Glomerular visceral epithelial cell (primary cell): ENCODE data around the gene ZBTB34.

Experiments
- DNase-seq: peaks from one replicate; pipeline ENCODE4 v3.0.0-alpha.2; 2016; ENCODE audit errors: extremely low spot score

ZBTB34 gene

DNA sequence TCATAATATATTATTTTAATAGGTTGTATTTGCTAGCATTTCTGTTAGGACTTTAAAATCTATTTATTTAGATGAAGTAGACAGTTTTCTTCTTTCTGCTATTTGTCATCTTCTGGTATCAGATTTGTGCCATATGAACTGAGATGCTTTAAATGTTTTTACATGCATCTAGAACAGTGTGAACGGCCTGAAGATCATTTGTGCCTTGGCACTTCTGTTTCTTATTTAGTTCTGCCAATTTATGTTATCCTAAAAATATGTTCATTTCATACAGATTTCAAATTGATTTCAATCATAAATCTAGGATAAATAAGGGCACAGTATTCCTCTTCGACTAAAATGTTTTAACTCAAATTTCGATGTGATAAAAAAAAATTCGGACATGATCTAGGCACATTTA lies 16.1 kb downstream of the ZBTB34 start:
- DNase-seq: no peak

DNA sequence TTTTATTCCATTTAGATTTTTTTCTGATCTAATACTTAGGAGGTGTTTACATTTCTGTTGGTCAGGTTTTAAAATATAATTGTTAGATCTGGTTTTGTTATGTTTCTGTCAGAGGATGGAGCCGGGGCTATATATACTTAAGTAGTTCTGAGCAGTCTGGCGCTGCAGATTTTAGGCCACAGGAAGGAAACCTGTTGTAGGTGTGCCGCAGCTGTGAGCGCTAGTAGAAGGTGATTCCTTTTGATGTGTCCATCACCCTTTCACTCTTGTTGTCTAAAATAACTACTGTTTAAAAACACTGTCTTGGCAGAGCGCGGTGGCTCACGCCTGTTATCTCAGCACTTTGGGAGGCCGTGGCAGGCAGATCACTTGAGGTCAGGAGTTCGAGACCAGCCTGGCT lies 17.0 kb downstream of the ZBTB34 start:
- no peak for DNase-seq

DNA sequence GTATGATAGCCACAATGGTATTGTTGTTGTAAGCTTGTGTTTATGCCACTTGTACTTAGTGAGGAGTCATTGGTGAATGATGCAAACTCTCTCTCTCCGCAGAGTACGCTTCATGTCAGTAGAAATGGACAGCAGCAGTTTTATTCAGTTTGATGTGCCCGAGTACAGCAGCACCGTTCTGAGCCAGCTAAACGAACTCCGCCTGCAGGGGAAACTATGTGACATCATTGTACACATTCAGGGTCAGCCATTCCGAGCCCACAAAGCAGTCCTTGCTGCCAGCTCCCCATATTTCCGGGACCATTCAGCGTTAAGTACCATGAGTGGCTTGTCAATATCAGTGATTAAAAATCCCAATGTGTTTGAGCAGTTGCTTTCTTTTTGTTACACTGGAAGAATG lies 18.8 kb downstream of the ZBTB34 start:
- DNase-seq: no peak

DNA sequence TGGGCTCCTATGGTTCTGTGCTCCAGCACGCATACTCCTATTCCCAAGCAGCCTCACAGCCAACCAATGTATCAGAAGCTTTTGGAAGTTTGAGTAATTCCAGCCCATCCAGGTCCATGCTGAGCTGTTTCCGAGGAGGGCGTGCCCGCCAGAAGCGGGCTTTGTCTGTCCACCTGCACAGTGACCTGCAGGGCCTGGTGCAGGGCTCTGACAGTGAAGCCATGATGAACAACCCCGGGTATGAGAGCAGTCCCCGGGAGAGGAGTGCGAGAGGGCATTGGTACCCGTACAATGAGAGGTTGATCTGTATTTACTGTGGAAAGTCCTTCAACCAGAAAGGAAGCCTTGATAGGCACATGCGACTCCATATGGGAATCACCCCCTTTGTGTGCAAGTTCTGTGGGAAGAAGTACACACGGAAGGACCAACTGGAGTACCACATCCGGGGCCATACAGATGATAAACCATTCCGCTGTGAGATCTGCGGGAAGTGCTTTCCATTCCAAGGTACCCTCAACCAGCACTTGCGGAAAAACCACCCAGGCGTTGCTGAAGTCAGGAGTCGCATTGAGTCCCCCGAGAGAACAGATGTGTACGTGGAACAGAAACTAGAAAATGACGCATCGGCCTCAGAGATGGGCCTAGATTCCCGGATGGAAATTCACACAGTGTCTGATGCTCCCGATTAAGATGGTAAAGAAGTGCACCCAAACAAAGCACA lies 19.9 kb downstream of the ZBTB34 start:
- DNase-seq: no peak

DNA sequence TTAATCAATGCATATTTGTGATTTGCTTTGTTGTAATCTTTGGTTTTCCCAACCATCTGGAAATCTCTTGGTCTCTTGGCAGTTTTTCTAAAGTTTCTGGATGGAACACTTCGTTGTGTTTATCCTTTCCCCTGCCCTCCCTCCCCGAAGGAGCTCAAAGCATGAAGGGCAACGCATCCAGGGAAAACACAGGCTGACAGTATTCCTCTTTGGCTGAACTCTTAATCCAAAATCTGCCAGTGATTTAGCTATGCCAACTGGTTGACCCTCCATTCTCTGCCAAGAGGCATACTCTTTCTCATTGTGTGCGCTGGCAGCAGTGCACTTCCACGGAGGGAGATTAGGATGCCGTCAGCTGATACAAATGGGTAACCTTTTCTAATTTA lies 20.5 kb downstream of the ZBTB34 start:
- no peak for DNase-seq

- DNase-seq: no peak
Measured at GRCh38 chr9:126882746-126883145, 22.3 kb downstream of the ZBTB34 start.

DNA sequence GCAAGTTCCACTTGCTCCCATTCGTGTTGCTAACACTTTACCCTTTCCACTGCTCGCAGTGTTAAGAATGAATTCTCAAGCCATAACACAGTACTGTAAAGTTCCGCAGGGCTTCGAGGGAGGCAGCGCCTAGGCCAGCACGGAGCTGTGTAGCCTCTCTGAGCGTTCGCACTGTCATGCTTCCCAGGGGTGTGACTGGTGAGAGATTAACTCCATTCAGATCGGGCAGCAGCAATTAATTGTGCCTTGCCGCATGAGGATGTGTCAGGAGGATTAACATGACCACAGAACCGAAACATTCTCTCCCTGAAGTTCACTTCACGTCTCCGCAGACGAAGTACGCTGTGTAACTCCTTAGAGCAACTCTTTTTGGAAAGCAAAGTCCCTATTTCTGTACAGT lies 23.2 kb downstream of the ZBTB34 start:
- peak; percentile 68 for DNase-seq

DNA sequence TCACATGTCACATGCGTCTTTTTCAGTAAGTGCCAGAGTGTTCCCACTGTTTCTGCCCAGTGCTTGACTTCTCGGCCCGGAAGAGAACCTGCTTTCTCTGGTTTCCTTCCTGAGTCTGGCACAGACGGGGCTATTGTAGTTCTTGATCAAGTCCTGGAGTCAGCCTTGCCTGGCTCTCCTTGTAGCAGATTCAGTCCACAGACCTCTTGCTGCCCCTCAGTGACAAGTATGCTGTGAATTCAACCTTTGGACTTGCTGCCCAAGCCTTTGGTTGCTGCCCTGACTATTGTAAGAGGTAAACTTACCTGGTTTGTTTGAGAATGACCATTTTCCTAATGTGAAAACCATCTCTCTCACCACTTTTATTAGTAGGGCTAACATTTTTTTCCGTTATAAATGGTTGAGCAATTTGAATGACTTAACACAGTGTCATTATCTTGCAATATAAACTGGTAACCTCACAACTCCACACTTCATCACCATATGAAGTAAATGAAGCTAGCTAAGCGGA lies 24.7 kb downstream of the ZBTB34 start:
- DNase-seq: no peak

DNA sequence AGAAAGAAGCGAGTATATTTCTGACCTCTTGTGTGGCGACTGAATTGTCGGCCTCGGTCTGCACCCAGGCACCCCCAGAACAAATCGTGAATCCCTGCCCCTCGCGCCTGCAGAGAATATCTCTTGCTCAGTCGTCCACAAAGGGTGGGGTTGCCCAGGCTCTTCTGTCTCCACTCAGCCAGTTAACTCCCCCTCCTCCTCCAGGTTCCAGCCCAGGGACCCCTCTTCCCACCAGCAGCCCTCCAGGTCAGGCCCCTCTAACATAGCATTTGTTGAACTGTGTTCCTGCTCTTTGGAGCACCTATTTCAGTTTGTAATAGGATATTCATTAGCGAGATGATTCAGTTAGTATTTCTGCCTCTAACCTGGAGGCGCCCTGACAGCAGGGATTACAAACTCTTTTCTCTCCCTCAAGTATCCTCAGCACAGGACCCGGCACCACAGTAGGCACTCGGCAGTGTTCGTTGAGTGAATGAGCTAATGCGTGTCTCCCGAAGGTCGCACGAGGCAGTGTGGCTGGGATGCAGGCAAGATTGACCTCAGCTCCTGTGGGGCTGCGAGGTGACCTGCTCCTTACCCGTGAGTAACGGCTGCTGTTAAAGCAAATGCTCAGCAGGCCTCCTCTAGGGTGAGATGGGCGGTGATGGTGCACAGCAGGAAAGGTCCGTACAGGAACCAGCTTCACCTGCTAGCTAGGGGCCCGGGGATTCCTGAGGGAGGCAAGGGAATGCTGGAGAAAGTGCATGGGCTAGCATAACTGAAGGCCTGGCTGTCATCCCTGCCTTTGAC lies 25.8 kb downstream of the ZBTB34 start:
- no peak for DNase-seq

GRCh38 chr9:126886897-126887296 lies 26.5 kb downstream of the ZBTB34 start:
- no peak for DNase-seq

DNA sequence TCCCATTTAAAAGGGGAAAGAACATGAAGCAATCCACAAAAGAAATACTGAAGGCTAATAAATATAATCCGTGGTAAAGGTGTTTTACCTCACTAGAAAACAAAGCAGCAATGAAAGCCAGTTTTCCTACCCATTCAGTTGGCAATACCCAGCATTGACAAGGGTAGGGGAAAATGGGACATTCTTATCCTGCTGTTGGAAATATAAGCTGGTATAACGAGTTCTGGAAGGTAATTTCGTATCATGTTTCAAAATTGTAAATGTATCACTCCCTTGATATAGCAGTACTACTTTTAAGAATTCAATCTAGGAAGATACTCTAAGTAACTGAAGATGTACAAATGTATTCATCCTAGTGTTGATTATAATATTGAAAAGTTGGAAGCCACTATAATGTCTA lies 31.2 kb downstream of the ZBTB34 start:
- no peak for DNase-seq

DNA sequence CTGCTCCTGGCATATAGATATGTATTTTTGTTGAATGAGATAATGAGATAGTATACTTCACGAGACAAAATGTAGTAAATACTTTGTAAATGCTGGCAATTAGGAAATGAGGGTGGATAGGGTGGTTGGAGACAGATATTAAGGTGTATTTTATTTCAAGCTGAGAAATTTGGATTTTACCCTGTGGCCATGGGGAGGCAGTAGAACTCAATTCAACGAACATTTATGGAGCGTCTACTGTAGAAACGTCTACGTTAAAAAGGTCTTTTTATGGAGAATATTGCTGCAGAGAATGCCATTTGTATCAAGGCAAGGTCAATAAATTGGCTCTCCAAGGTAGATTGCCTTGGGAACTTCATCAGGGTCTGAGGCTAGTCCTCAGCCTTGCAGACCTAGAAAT lies 32.6 kb downstream of the ZBTB34 start:
- DNase-seq: no peak

GRCh38 chr9:126894052-126894603 lies 33.7 kb downstream of the ZBTB34 start:
- DNase-seq: no peak

DNA sequence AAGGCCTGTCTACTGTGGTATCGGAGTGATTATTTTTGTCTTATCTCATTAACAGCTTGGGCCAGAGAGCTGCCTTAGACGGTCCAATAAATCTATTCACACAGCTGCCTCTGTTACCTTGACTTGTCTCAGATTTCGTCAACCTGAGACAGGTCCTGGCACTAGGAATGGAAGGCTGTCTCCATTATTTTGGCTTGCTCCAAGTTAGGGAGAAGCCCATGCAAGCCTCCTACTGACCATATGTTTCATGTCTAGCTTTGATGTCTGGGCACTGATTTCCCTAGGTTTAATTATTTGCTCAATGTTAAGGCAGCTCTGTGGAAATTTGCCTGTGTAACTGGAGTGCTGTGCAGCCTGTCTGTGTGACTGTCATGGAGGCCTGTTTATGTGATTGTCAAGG lies 41.8 kb downstream of the ZBTB34 start:
- DNase-seq: no peak

DNA sequence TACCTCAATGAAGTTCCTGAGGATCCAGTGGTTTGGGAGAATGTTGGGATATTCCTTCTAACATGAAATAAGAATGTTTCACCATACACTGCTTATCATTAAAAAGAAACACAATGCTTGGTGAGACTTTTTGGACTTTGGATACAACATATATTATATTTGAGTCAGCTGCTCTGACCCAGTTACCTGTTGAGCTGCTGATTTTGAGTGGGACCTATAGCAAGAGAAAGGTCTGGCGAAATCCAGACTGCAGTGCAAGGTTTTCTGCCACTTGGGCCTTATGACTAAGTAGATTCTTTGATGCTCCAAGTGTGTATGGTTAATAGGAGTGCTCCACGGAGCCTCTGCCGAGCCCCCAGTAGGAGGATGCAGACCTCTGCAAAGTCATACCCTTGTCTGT lies 44.1 kb downstream of the ZBTB34 start:
- no peak for DNase-seq

DNA sequence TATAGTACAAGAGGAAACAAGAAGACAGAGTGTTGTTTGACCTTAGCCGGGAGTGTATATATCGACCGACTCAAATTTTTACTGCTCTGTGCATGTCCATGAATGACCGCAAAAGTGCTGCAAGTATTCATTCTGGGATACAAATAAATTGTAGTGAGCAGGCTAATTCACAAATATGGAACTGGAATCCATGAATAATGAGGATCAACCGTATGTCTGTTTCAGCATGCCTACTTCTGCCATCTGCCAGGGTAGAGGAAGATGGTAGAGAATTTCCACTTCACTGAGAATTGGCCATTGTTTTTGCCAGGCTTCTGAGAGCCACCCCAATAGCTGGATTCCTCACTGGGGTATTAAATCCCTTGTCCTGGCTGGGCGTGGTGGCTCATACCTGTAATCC lies 45.7 kb downstream of the ZBTB34 start:
- no peak for DNase-seq

- DNase-seq: no peak
Measured at GRCh38 chr9:126907058-126907457, 46.6 kb downstream of the ZBTB34 start.

DNA sequence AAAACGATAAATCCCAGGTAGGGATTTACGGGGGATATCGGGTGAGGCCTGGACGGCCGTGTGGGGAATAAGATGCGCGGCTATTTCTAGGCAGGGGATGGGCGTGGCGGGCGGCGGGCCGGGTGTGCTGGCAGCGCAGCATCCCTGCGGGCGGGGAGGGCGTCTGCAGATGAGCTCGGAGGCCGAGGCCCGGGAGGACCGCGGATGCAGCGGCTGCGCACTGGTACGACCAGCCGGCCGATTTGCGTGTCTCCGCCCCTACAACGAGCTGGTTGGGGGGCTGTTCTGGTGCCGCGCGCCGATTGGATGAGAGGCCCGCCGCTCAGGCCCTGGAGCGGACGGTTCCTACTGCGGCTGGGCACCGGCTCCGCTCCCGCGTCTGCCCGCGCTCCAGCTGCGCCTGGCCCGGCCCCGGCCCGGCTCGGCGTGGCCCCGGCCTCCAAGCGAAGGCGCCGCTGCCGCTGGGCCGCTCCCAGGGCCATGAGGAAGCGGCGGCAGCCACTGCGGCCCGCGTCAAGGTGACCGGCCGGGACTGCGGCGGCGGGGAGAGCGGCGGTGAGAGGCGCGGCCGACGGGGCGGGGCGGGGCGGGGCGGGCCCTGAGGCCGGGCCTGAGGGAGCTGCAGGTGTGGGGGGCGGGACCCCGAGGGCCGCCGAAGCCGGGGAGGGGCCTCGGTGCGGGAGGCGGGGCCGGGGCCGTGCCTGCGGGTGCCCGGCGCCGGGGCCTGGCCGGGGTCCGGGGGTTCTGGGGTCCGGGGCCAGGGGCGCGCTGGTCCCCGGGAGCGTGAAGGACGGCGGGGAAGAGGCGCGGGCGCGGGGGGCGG lies 54.2 kb downstream of the ZBTB34 start, which contains the start of gene RALGPS1:
Gene RALGPS1, plus strand, starts transcription at position 325 of the 823 bp plus-strand sequence. CDS start 47,508 bp downstream, outside the sequence.
- DNase-seq: peak; percentile 97

DNA sequence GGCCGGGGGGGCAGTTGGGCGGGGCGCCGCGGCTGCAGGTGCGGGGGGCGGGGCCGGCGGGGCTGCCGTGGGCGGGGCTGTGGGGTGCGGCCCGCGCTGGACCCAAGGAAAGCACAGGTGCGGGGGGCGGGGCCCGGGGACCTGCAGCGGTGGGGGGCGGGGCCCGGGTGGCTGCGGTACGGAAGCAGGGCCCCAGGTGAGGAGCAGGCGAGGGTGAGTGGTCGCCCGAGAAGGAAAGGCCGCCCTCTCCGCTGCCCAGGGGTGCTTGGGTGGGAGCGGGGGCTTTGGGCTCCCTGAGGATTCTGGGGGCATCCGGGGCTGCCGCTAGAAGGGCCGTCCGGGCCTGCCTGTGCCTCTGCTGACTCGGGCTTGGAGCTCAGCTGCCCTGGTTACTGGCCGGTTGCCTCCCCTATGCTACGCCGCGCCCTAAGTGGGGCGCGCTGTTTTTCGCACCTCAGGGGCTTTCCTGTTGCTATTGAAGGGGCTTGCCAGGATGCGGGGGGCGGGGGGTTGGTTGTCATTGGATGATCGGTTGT lies 54.9 kb downstream of the ZBTB34 start:
- peak; percentile 10 for DNase-seq

- no peak for DNase-seq
Measured at GRCh38 chr9:126915846-126916543, 55.6 kb downstream of the ZBTB34 start.

DNA sequence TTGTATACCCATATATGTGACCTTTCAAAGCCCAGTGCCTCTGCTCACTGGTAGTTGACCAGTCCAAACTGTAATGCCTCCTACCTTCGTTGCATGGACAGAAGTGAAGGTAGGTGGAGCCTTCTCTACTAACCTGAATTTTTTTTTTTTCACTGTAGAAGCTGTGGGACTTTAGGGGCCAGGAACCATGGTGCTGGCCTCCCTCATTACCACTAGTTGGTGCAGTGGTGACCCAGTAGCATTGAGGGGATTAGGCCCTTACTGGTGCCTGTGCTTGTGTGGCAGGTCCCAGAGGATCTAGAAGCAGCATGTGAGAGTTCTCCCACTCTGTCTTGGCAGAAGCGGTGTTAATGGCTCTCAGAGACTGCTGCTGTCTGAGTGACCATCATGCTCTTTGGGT lies 56.5 kb downstream of the ZBTB34 start:
- DNase-seq: no peak
